CD4-positive, alpha-beta T cell (primary cell): ENCODE measurements around the gene SHISA9. TPM values are rescaled to one million over a fixed set of nuclear protein-coding genes. Genes with fewer than 3 reads are reported as not detected.
"Not testable (repeated sequence)": the region's sequence is repeated elsewhere in the genome, so short reads cannot be mapped to it uniquely, and the experiment has no call there.

Experiments
- ATAC-seq: fragments of 200-7000 bp; cut with Tn5 transposase; one replicate; pipeline ENCODE4 v1.10.0; 2022; ENCODE audit warnings: mild to moderate bottlenecking; ENCODE audit not compliant: poor library complexity
- CTCF ChIA-PET: fragments of 350-600 bp; sonication (Branson Sonifier 250); formaldehyde crosslinking; loops from one replicate; lab custom pipeline; 2021; ENCODE audit warnings: antibody characterized with exemption, inconsistent platforms; lab: Charles Lee
- POLR2A ChIA-PET: fragments of 350-600 bp; sonication (Branson Sonifier 250); formaldehyde crosslinking; loops from one replicate; lab custom pipeline; 2021; ENCODE audit warnings: antibody characterized with exemption, inconsistent platforms; lab: Charles Lee
- DNase-seq, 14 experiments: peaks; one replicate each; pipeline ENCODE4 v3.0.0-alpha.2; 2013 to 2020; ENCODE audit warnings: mixed read lengths in 2 of 14
- H3K27ac ChIP-seq, 2 donors: one replicate each; pipeline versions ENCODE4 v1.5.1 to v1.7.0; 2013; ENCODE audit warnings: low read length in 2 of 2, low read depth in 1 of 2, mild to moderate bottlenecking in 1 of 2
- H3K27me3 ChIP-seq, 2 experiments: 1 replicate in 1 of 2; 2 replicates in 1 of 2; pipeline versions ENCODE4 v1.6.1 to v1.7.0; 2013; ENCODE audit warnings: low read length in 2 of 2, control low read depth in 1 of 2, mild to moderate bottlenecking in 1 of 2, moderate library complexity in 1 of 2; ENCODE audit not compliant: insufficient read depth in 2 of 2, control insufficient read depth in 1 of 2
- H3K36me3 ChIP-seq: one replicate; pipeline ENCODE4 v1.6.1; 2013; ENCODE audit warnings: low read length, control low read depth; ENCODE audit not compliant: insufficient read depth
- H3K4me1 ChIP-seq: one replicate; pipeline ENCODE4 v1.6.1; 2013; ENCODE audit warnings: low read length, control low read depth; ENCODE audit not compliant: insufficient read depth
- H3K4me3 ChIP-seq: one replicate; pipeline ENCODE4 v1.5.1; 2013; ENCODE audit warnings: mild to moderate bottlenecking, low read length, moderate library complexity
- H3K9me3 ChIP-seq, 2 experiments: 1 replicate in 1 of 2; 2 replicates in 1 of 2; pipeline versions ENCODE4 v1.6.1 to v1.7.0; 2013; ENCODE audit warnings: low read length in 2 of 2, mild to moderate bottlenecking in 2 of 2, control low read depth in 1 of 2, moderate library complexity in 1 of 2; ENCODE audit not compliant: control insufficient read depth in 1 of 2, insufficient read depth in 1 of 2
- H3K27ac Mint-ChIP-seq: one replicate; pipeline ENCODE4 v1.8.0; 2020; ENCODE audit warnings: mixed read lengths
- H3K27me3 Mint-ChIP-seq: one replicate; pipeline ENCODE4 v1.8.0; 2021; ENCODE audit warnings: mixed read lengths
- H3K36me3 Mint-ChIP-seq: one replicate; pipeline ENCODE4 v1.8.0; 2021; ENCODE audit warnings: low read depth, mixed read lengths
- H3K4me1 Mint-ChIP-seq: one replicate; pipeline ENCODE4 v1.8.0; 2021; ENCODE audit warnings: low read depth, mixed read lengths
- H3K4me3 Mint-ChIP-seq: one replicate; pipeline ENCODE4 v1.8.0; 2020; ENCODE audit warnings: mild to moderate bottlenecking, mixed read lengths
- H3K9me3 Mint-ChIP-seq: one replicate; pipeline ENCODE4 v1.8.0; 2020; ENCODE audit warnings: mixed read lengths
- CTCF ChIP-seq: fragments of 200-600 bp; IDR thresholded peaks from one replicate; pipeline ENCODE4 v1.8.0; 2022; ENCODE audit warnings: antibody characterized with exemption, mild to moderate bottlenecking
- intact Hi-C, 2 experiments: fragments of 100-400 bp; cut with DNase I in 1 of 2; cut with micrococcal nuclease in 1 of 2; formaldehyde crosslinking; loops; one replicate each; pipeline versions ENCODE4 v1.15.1 to v1.9.0; 2023 to 2025; cut with DNase I, micrococcal nuclease
- polyA plus RNA-seq, 2 donors: library from polyadenylated mRNA; unstranded; fragments of 120-200 nt; gene quantifications; one replicate each; pipeline ENCODE4 v1.2.1, GENCODE V29; 2013
- total RNA-seq, 174 experiments: library from RNA in 2 of 174; stranded (reverse) in 2 of 174; gene quantifications; one replicate each; pipeline ENCODE4 v1.2.3 and lab custom pipeline; 2021 to 2026

SHISA9 gene
- total RNA-seq (not detected), total RNA-seq (lab: John Stamatoyannopoulos, UW) (0 to 1.1 (median 0) reads per million in 172 experiments)
- polyA plus RNA-seq (2013, experiment 1 of 2) = 0.03 TPM
- polyA plus RNA-seq (2013, experiment 2 of 2) = 0.04 TPM

GRCh38 chr16:12901597-12902461, at the start of gene SHISA9:
Gene SHISA9 (plus strand): TSS chr16:12901598.
- POLR2A ChIA-PET = no interaction called here
- Mint-ChIP-seq H3K4me1 (no peaks in the 10 kb centered on the region), H3K36me3 (no peaks in the 10 kb centered on the region), H3K27me3 (peaks cover 64% of the 10 kb centered on the region), H3K4me3 (no peak within 1 kb of the TSS), H3K27ac (no peak within 1 kb of the TSS), H3K9me3 (no peaks in the 10 kb centered on the region)
- ATAC-seq = no peak
- intact Hi-C loops = no loop called here
- Histone ChIP-seq H3K27ac (no peak within 1 kb of the TSS), H3K9me3 (peaks cover 0 to 23% of the 10 kb centered on the region in 2 experiments), H3K4me1 (no peaks in the 10 kb centered on the region), H3K36me3 (no peaks in the 10 kb centered on the region), H3K27me3 (peaks cover 46 to 69% of the 10 kb centered on the region in 2 experiments), H3K4me3 (no peak within 1 kb of the TSS)
- TF ChIP-seq CTCF = no peak
- DNase-seq = no peak
- CTCF ChIA-PET = no interaction called here

GRCh38 chr16:12853972-12854371, 47.4 kb upstream of the SHISA9 start:
- H3K36me3 Mint-ChIP-seq = no peaks in the 10 kb centered on the region
- Histone ChIP-seq H3K9me3 (peaks cover 0 to 3% of the 10 kb centered on the region in 2 experiments), H3K4me1 (no peaks in the 10 kb centered on the region), H3K4me3 (no peak overlapping the region), H3K27ac (no peak overlapping the region), H3K36me3 (no peaks in the 10 kb centered on the region), H3K27me3 (no peaks in the 10 kb centered on the region)
- ChIA-PET POLR2A (no interaction called here), CTCF (no interaction called here)
- peaks cover 11% of the 10 kb centered on the region for H3K27me3 Mint-ChIP-seq
- DNase-seq = no peak
- peaks cover 7% of the 10 kb centered on the region for H3K9me3 Mint-ChIP-seq
- no peak overlapping the region for H3K27ac Mint-ChIP-seq
- ATAC-seq = no peak
- H3K4me3 Mint-ChIP-seq = no peak overlapping the region
- H3K4me1 Mint-ChIP-seq = no peaks in the 10 kb centered on the region
- intact Hi-C loops = no loop called here
- TF ChIP-seq CTCF = no peak

- POLR2A ChIA-PET, H3K27me3 ChIP-seq, H3K36me3 Mint-ChIP-seq, H3K27ac ChIP-seq, H3K27ac Mint-ChIP-seq, H3K36me3 ChIP-seq, H3K4me1 Mint-ChIP-seq, DNase-seq, H3K9me3 Mint-ChIP-seq, ATAC-seq, H3K27me3 Mint-ChIP-seq, H3K4me3 ChIP-seq, H3K9me3 ChIP-seq, H3K4me1 ChIP-seq, H3K4me3 Mint-ChIP-seq, intact Hi-C loops: not testable (repeated sequence)
- CTCF ChIA-PET = interaction anchor here (1.5 kb wide), 1 partner anchor 29 kb away, joined by 3 read pairs; no protein-coding TSS in a partner anchor
Measured at GRCh38 chr16:12857435-12857834, 44.0 kb upstream of the SHISA9 start.
